ENCODE results near the gene NME7.
A peak's percentile ranks its signal among the peaks of the same experiment; 100 is the strongest.

NME7 gene

GRCh38 chr1:169138866-169139670 is 228.5 kb downstream of the NME7 start:
- Mint-ChIP-seq H3K4me1 (no peaks in the 10 kb centered on the region), H3K9me3 (no peaks in the 10 kb centered on the region), H3K4me3 (no peak overlapping the region), H3K36me3 (ENCODE audit: low read depth) (no peaks in the 10 kb centered on the region), H3K27me3 (ENCODE audit: low read depth) (no peaks in the 10 kb centered on the region), H3K27ac (no peak overlapping the region)
- no peak for TF ChIP-seq CTCF (IDR thresholded peaks at IDR 0.05; ENCODE audit: unreplicated experiment in 3 of 3)

DNA sequence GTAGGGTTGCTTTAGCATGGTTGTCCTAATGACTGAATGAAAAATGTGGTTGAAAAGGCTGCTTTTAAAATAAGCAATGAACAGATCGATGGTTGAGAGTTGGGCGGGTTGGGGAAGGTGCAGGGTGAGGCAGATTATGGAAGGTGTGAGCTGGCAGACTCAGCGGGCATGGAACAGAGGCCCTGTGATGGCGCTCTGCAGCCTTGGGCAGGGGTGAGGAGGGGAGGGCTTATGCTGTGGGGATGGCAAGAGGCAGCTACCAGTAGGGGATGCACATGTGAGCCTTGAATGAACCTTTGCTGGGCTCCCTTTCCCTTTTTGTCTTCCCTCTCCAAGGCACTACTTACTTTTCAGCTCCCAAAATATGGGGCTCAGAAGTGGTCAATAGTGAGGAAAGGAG is 230.2 kb downstream of the NME7 start:
- Mint-ChIP-seq H3K27me3 (ENCODE audit: low read depth) (no peaks in the 10 kb centered on the region), H3K27ac (no peak overlapping the region), H3K4me3 (no peak overlapping the region), H3K9me3 (no peaks in the 10 kb centered on the region), H3K36me3 (ENCODE audit: low read depth) (peaks cover 11% of the 10 kb centered on the region), H3K4me1 (no peaks in the 10 kb centered on the region)
- TF ChIP-seq CTCF (IDR thresholded peaks at IDR 0.05; ENCODE audit: unreplicated experiment in 3 of 3): no peak

DNA sequence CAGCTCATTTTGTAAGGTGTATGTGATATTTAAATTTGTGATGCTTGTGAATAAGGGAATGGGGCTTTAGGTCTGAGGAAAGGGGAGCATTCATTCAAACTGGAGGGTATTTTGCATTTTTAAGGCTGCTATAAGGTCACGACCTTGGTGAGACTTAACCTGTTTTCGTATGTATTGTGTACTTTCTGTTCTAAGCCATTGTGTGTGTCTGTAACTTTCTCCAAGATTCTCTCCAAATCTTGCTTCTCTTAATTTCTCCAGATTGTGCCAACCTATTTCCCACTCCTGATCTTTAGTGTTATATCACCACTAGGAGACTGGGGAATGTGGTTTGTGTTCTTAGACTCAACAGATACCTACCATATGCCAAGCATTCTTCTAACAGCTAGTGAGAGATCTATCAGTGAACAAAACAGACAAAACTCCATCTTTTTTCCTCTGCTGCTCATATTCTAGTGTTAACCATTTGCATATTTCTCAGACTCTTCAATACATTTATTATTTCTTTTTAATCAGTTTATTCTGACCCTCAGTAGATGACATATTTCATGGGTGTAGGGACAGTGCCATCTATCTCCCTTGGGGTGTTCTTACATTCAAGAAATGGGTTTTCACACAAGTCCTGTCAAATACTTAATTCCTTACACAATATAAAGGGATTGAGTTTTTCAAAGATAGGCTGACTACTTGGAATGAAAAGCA is 233.6 kb downstream of the NME7 start:
- no peaks in the 10 kb centered on the region for H3K4me1 Mint-ChIP-seq
- H3K4me3 Mint-ChIP-seq: no peak overlapping the region
- no peak for TF ChIP-seq CTCF (IDR thresholded peaks at IDR 0.05; ENCODE audit: unreplicated experiment in 3 of 3)
- peaks cover 42% of the 10 kb centered on the region for H3K36me3 Mint-ChIP-seq (ENCODE audit: low read depth)
- peak overlapping the region in 1 of 3 experiments; percentile 33 for H3K27ac Mint-ChIP-seq
- no peaks in the 10 kb centered on the region for H3K9me3 Mint-ChIP-seq
- no peaks in the 10 kb centered on the region for H3K27me3 Mint-ChIP-seq (ENCODE audit: low read depth)

GRCh38 chr1:169133228-169133576 is 234.4 kb downstream of the NME7 start:
- Mint-ChIP-seq H3K27ac (no peak overlapping the region), H3K36me3 (ENCODE audit: low read depth) (peaks cover 50% of the 10 kb centered on the region), H3K9me3 (no peaks in the 10 kb centered on the region), H3K4me3 (no peak overlapping the region), H3K27me3 (ENCODE audit: low read depth) (no peaks in the 10 kb centered on the region), H3K4me1 (no peaks in the 10 kb centered on the region)
- no peak for TF ChIP-seq CTCF (IDR thresholded peaks at IDR 0.05; ENCODE audit: unreplicated experiment in 3 of 3)

DNA sequence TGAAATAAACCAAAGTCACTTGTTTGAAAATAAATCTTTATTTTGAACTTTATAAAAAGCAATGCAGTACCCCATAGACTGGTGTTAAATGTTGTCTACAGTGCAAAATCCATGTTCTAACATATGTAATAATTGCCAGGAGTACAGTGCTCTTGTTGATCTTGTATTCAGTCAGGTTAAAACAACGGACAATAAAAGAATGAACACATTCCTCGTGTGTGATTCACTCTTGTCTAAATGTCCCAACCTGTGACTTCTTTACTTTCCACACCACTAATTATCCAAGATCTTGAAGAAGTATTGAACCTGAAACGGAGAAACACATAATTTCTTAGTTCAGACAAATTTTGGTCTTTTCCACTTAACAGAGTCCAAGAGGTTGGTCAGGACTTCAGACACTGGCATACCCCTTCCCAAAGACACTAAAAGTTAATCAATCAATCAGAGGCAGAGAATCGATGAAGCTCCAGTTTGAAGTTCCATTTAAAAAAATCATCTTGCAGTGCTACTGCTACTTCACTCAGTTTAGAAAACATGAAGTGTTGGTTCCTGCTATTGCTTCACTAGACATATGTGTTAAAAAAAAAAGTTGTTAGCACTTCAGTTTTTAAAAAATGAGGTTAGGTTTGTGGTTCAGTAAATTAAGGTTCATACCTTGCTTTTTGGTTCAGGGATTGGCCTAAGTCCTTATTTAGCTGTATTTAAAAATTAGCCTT is 234.9 kb downstream of the NME7 start:
- Mint-ChIP-seq H3K27me3 (ENCODE audit: low read depth) (no peaks in the 10 kb centered on the region), H3K9me3 (no peaks in the 10 kb centered on the region), H3K36me3 (ENCODE audit: low read depth) (peaks cover 54% of the 10 kb centered on the region), H3K4me3 (no peak overlapping the region), H3K27ac (peak overlapping the region in 2 of 3 experiments; percentile 10 to 46), H3K4me1 (no peaks in the 10 kb centered on the region)
- no peak for TF ChIP-seq CTCF (IDR thresholded peaks at IDR 0.05; ENCODE audit: unreplicated experiment in 3 of 3)
